ENCODE results near the gene TRIM49. TPM values are rescaled to one million over a fixed set of nuclear protein-coding genes. Genes with fewer than 3 reads are reported as not detected.
"Not testable (repeated sequence)": the region's sequence is repeated elsewhere in the genome, so short reads cannot be mapped to it uniquely, and the experiment has no call there.

Gene TRIM49, protein sequence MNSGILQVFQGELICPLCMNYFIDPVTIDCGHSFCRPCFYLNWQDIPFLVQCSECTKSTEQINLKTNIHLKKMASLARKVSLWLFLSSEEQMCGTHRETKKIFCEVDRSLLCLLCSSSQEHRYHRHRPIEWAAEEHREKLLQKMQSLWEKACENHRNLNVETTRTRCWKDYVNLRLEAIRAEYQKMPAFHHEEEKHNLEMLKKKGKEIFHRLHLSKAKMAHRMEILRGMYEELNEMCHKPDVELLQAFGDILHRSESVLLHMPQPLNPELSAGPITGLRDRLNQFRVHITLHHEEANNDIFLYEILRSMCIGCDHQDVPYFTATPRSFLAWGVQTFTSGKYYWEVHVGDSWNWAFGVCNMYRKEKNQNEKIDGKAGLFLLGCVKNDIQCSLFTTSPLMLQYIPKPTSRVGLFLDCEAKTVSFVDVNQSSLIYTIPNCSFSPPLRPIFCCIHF
- not detected for total RNA-seq

DNA sequence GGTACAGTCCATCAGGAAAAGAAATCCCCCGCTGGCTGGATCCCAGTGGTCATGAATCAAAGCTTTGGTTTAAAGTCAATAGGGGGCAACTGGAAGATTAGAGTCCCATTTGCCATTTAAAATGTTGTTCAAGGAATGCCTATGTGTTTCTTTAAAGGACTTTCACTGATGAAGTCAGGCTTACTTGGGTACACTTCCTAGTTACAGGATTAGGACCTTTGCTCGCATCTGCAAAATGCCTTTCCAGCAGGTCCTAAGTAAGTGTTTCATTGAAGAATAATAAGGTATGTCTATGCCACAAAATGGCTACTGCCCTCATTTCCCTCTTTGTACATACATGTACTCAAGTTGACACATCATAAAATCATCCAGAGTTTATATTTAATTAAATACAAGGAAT is at the start of gene TRIM49:
TSS of gene TRIM49 (minus strand) at position 101 of the 400 bp plus-strand sequence. CDS start 4,106 bp downstream, outside the sequence.
- DNase-seq (ENCODE audit: low spot score in 2 of 2); H3K36me3 ChIP-seq; H3K27ac ChIP-seq; H3K4me3 ChIP-seq; H3K4me1 ChIP-seq; H3K27me3 ChIP-seq; H3K9me3 ChIP-seq: not testable (repeated sequence)
- WGBS = 75% methylated on average over 2 of the region's 2 CpGs

DNA sequence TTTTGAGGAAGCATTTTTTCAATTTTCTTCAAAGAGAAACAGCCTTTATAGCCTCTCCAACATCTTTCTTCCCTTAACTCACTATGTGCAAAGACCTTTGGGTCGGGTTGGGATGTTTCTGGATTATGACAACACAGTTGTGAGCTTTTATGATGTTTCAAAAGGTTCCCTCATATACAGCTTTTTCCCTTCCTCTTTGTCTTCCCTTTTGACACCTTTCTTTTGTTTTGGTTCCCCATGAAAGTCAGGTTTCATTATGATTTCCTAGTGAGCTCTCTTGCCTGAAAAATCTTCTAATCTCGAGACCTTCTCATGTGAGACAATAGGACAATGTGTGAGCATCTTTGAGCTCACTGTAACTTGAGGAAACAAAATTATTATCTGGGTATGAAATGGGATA is 18.3 kb upstream of the TRIM49 start:
- 69% methylated on average over 1 of the region's 2 CpGs for WGBS
- not testable (repeated sequence) for H3K4me3 ChIP-seq; DNase-seq (ENCODE audit: low spot score in 2 of 2); H3K27me3 ChIP-seq; H3K9me3 ChIP-seq; H3K36me3 ChIP-seq; H3K4me1 ChIP-seq; H3K27ac ChIP-seq

DNA sequence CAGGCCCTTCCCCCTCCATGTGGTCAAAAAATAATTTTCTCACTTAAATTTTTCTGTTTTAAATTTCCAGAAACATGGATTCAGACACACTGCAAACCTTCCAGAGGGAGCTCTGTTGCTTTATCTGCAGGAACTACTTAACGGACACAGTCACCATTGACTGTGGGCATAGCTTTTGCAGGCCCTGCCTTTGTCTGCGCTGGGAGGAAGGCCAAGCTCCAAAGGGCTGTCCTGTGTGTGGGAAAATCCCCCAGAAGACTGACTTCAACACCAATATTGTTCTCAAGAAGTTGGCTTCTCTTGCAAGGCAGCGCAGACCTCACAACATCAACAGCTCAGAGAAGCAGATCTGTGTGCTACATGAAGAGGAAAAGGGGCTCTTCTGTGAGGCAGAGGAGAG is 11.6 kb upstream of the TRIM49 start:
- H3K27me3 ChIP-seq; H3K4me3 ChIP-seq; H3K36me3 ChIP-seq; DNase-seq (ENCODE audit: low spot score in 2 of 2); H3K27ac ChIP-seq; H3K9me3 ChIP-seq; H3K4me1 ChIP-seq: not testable (repeated sequence)
- WGBS = no CpG with 5 or more reads among the region's 3 CpGs

DNA sequence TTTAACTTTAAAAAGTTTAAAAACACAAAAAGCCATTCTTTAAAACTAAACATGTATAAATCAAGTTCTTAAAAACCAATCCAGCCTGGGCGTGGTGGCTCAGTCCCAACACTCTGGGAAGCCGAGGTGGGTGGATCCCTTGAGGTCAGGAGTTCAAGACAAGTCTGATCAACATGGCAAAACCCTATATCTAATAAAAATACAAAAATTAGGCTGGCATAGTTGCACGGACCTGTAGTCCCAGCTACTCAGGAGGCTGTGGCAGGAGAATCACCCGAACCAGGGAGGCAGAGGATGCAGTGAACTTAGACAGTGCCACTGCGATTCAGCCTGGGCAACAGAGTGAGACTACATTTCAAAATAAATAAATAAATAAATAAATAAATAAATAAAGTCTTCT is 5.2 kb upstream of the TRIM49 start:
- not testable (repeated sequence) for H3K4me3 ChIP-seq; H3K27ac ChIP-seq; H3K4me1 ChIP-seq; H3K36me3 ChIP-seq; H3K9me3 ChIP-seq; DNase-seq (ENCODE audit: low spot score in 2 of 2); H3K27me3 ChIP-seq
- WGBS = 76% methylated on average over 5 of the region's 5 CpGs

DNA sequence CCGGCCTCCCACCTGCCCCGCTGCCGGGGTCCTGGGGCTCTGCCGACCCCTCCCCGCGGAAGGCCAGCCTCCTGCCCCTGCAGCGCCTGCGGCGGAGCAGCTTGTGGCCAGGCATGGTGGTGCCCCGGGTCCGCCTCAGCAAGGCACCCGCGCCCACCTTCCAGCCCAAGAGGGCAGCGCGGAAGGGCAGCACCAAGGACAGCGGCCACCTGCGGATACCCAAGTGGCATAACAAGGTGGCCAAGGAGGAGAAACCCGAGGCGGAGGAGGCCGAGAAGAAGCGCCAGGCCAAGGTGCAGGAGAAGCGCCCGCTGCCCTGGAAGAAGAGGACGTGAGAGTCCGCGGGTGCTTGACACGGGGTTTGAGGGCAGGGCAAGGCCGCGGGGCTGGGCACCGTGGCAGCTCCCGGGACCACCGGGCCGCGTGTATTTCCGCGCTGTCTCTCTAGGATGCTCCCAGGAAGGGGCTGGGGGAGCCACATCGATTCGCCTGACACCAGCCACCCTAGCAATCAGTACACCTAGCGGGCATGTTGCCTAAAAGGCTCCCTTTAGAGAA is 20.8 kb downstream of the TRIM49 start:
- H3K4me1 ChIP-seq = not testable (repeated sequence)

DNA sequence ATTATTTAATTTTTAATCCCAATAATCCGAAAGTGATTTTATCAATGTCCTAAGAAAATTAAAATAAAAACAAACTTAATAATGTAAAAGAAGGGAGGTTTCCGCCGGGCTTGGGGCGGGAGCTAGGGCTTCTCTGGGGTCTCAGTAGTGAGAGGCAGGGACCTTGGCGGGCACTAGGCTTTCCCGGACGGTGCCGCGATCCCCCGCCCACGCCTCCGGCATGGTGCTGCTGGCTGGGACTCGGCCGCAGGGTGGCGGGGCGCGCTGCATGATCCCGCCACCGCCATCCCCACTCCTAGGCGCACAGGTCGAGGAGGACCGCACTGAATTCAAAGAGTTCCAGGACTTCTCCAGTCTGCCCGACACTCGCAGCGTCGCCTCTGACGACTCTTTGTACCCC is 22.6 kb downstream of the TRIM49 start:
- H3K4me3 ChIP-seq; DNase-seq (ENCODE audit: low spot score in 2 of 2); H3K9me3 ChIP-seq; H3K4me1 ChIP-seq; H3K27me3 ChIP-seq; H3K36me3 ChIP-seq; H3K27ac ChIP-seq: not testable (repeated sequence)
- 36% methylated on average over 10 of the region's 27 CpGs for WGBS

More for the DNA sequence above, 20.8 kb downstream of the TRIM49 start:
- not testable (repeated sequence) for H3K4me3 ChIP-seq; H3K27ac ChIP-seq; DNase-seq (ENCODE audit: low spot score in 2 of 2); H3K27me3 ChIP-seq; H3K36me3 ChIP-seq; H3K9me3 ChIP-seq
- WGBS = no CpG with 5 or more reads among the region's 39 CpGs

DNA sequence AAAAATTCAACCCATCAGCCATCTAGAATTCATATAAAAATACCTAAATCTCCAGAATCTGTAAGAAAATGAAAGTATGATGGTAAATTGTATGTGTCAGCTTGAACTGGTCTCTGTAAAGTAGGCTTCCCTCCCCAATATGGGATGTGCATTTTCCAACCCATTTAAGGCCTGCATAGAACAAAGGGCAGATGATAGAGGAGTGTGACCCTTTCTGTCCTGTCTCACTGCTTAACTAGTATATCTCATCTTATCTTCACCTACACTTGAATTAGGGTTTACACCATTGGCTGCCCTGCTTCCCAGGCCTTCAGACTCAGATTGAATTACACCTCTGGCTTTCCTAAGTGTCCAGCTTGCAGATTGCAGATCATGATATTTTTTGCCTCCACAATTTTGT is 57.6 kb downstream of the TRIM49 start:
- not testable (repeated sequence) for H3K36me3 ChIP-seq; H3K4me1 ChIP-seq; H3K27me3 ChIP-seq; H3K9me3 ChIP-seq; H3K4me3 ChIP-seq; DNase-seq (ENCODE audit: low spot score in 2 of 2); H3K27ac ChIP-seq

Other genes starting within 250 kb of the TRIM49 start
- gene TRIM77, start 98.3 kb downstream of the TRIM49 start, total RNA-seq = not detected
- not detected for gene TRIM64B, start 69.9 kb upstream of the TRIM49 start, total RNA-seq
- not detected for gene TRIM49D1, start 113.7 kb upstream of the TRIM49 start, total RNA-seq
- gene TRIM49D2, start 115.5 kb upstream of the TRIM49 start, total RNA-seq = not detected
- gene TRIM64, start 157.5 kb upstream of the TRIM49 start, total RNA-seq = not detected
- not detected for gene TRIM49C, start 222.5 kb upstream of the TRIM49 start, total RNA-seq